Measurements from ENCODE around the gene LSP1. TPM values are rescaled to one million over a fixed set of nuclear protein-coding genes. Genes with fewer than 3 reads are reported as not detected.
"Not testable (repeated sequence)": the region's sequence is repeated elsewhere in the genome, so short reads cannot be mapped to it uniquely, and the experiment has no call there.

LSP1 gene
- total and polyA plus RNA-seq, 2 of the 13 experiments (the other 11 are each of a cell fraction or from before 2014, with no cell fraction given) = 0.59 to 1.00 TPM

- no TSS peak for BruUV-seq (replicated peaks)
- Histone ChIP-seq H3K4me1 (ENCODE audit: insufficient read depth, low read length) (peaks cover 23% of the 10 kb centered on the region), H2AFZ (ENCODE audit: low read length) (no peak overlapping the region), H3K79me2 (ENCODE audit: insufficient read depth, low read length) (no peaks in the 10 kb centered on the region), H4K20me1 (ENCODE audit: insufficient read depth, low read length) (no peaks in the 10 kb centered on the region), H3K36me3 (replicated peaks in 1 of 2; ENCODE audit: control insufficient read depth in 1 of 2, insufficient read depth in 2 of 2, low read length in 2 of 2) (no peaks in the 10 kb centered on the region), H3K4me2 (ENCODE audit: low read depth, low read length) (no peak overlapping the region), H3K27ac (ENCODE audit: extremely low read length, insufficient read depth, low read length) (no peak overlapping the region), H3K4me3 (replicated peaks in 1 of 3; ENCODE audit: insufficient read depth in 1 of 3, low read depth in 2 of 3, low read length in 3 of 3) (no peak overlapping the region), H3K9me3 (ENCODE audit: low read length) (no peaks in the 10 kb centered on the region), H3K27me3 (ENCODE audit: control insufficient read depth in 1 of 2, insufficient read depth in 2 of 2, low read length in 2 of 2) (peaks cover 13 to 53% of the 10 kb centered on the region in 2 experiments; a peak in 4 of 5 replicates), H3K9ac (ENCODE audit: insufficient read depth, low read depth, low read length) (no peak overlapping the region)
- no peak for ATAC-seq
- peak; percentile 62; the same call in 1 of the 2 replicates for TF ChIP-seq ZMYM3 (CRISPR knock-in tag; IDR thresholded peaks at IDR 0.05)
- TF ChIP-seq NRL (CRISPR knock-in tag; IDR thresholded peaks at IDR 0.05; ENCODE audit: borderline replicate concordance) = no peak
- no peak for FAIRE-seq
- POLR2A ChIA-PET = no interaction called here
- in situ Hi-C loops (cut with HindIII; ENCODE audit: extremely low pct_ligation_motif_present, low pct_unique_long_range_greater_than_20kb) (no loop called here), intact Hi-C loops (cut with micrococcal nuclease; ENCODE audit: unreplicated experiment) (no loop called here)
- no peak for DNase-seq (ENCODE audit: low spot score)
- 12% methylated on average over 8 of the region's 28 CpGs for WGBS (ENCODE audit: low lambda C conversion rate)
- CTCF ChIA-PET (ENCODE audit: low intra/inter-chr PET ratio, low total read pairs) = interaction anchor here (2.9 kb wide), 1 partner anchor 276 kb away, joined by 36 read pairs; no protein-coding TSS in a partner anchor
These were observed 22.4 kb downstream of the LSP1 start for GRCh38 chr11:1875093-1875850.

- H3K9ac ChIP-seq (ENCODE audit: insufficient read depth, low read depth, low read length); H2AFZ ChIP-seq (ENCODE audit: low read length); FAIRE-seq; H4K20me1 ChIP-seq (ENCODE audit: insufficient read depth, low read length); H3K4me2 ChIP-seq (ENCODE audit: low read depth, low read length); DNase-seq (ENCODE audit: low spot score); H3K36me3 ChIP-seq (replicated peaks in 1 of 2; ENCODE audit: control insufficient read depth in 1 of 2, insufficient read depth in 2 of 2, low read length in 2 of 2); ATAC-seq; H3K9me3 ChIP-seq (ENCODE audit: low read length); intact Hi-C loops (cut with micrococcal nuclease; ENCODE audit: unreplicated experiment); H3K4me3 ChIP-seq (replicated peaks in 1 of 3; ENCODE audit: insufficient read depth in 1 of 3, low read depth in 2 of 3, low read length in 3 of 3); H3K79me2 ChIP-seq (ENCODE audit: insufficient read depth, low read length); BruUV-seq (replicated peaks); H3K27ac ChIP-seq (ENCODE audit: extremely low read length, insufficient read depth, low read length); in situ Hi-C loops (cut with HindIII; ENCODE audit: extremely low pct_ligation_motif_present, low pct_unique_long_range_greater_than_20kb): not testable (repeated sequence)
- Histone ChIP-seq H3K4me1 (ENCODE audit: insufficient read depth, low read length) (peaks cover 28% of the 10 kb centered on the region), H3K27me3 (ENCODE audit: control insufficient read depth in 1 of 2, insufficient read depth in 2 of 2, low read length in 2 of 2) (peaks cover 12 to 53% of the 10 kb centered on the region in 2 experiments; a peak in 4 of 5 replicates)
- CTCF ChIA-PET (ENCODE audit: low intra/inter-chr PET ratio, low total read pairs) = interaction anchor here (0.6 to 2.9 kb wide), 3 partner anchors 275 to 330 kb away, joined by 3 to 36 read pairs (median 5); no protein-coding TSS in a partner anchor
- no CpG with 5 or more reads among the region's 13 CpGs for WGBS (ENCODE audit: low lambda C conversion rate)
- TF ChIP-seq MXD1 (CRISPR knock-in tag; IDR thresholded peaks at IDR 0.05) = 0 out of 2 replicates have a peak, but pooled peaks have one; percentile 28
- POLR2A ChIA-PET = interaction anchor here (1.1 to 1.8 kb wide), 2 partner anchors 182 to 276 kb away, joined by 4 read pairs; no protein-coding TSS in a partner anchor
These were observed 23.0 kb downstream of the LSP1 start for GRCh38 chr11:1875851-1876301.

All from HepG2 (cell line).